GM12865 (cell line): Measurements from ENCODE around the gene VEGFA.

Experiments used
- DNase-seq: peaks from one replicate; pipeline ENCODE4 v3.0.0; 2010; ENCODE audit warnings: low read depth
- H3K4me3 ChIP-seq: 2 replicates; pipeline ENCODE4 v1.5.1; 2011; ENCODE audit warnings: mild to moderate bottlenecking, low read depth, low read length, control low read depth
- CTCF ChIP-seq: IDR thresholded peaks from 2 replicates; pipeline ENCODE4 v1.5.1; 2011; ENCODE audit warnings: low read length, control low read depth, low read depth, inconsistent platforms; ENCODE audit not compliant: insufficient read depth; ENCODE audit errors: missing control alignments

Gene VEGFA

GRCh38 chr6:43796168-43796567 is 26.2 kb downstream of the VEGFA start:
- H3K4me3 ChIP-seq: no peak overlapping the region
- no peak for DNase-seq
- no peak for TF ChIP-seq CTCF

GRCh38 chr6:43796903-43797890 is 27.2 kb downstream of the VEGFA start:
- no peak for DNase-seq
- no peak overlapping the region for H3K4me3 ChIP-seq
- TF ChIP-seq CTCF: no peak

- no peak for DNase-seq
- H3K4me3 ChIP-seq: no peak overlapping the region
- TF ChIP-seq CTCF: no peak
These were observed 27.9 kb downstream of the VEGFA start for GRCh38 chr6:43797919-43798318.

- H3K4me3 ChIP-seq: no peak overlapping the region
- no peak for TF ChIP-seq CTCF
- peak; percentile 53 for DNase-seq
These were observed 28.9 kb downstream of the VEGFA start for GRCh38 chr6:43798688-43799444.

- DNase-seq: no peak
- no peak overlapping the region for H3K4me3 ChIP-seq
- no peak for TF ChIP-seq CTCF
These were observed 29.7 kb downstream of the VEGFA start for GRCh38 chr6:43799551-43800297.

- DNase-seq: no peak
- no peak overlapping the region for H3K4me3 ChIP-seq
- no peak for TF ChIP-seq CTCF
These were observed 30.2 kb downstream of the VEGFA start for GRCh38 chr6:43800298-43800623.
